Mesothelial cell of epicardium (in vitro differentiated cells): ENCODE measurements around the gene COL10A1. TPM values are rescaled to one million over a fixed set of nuclear protein-coding genes. Genes with fewer than 3 reads are reported as not detected.

Experiments
- DNase-seq, 2 experiments: peaks; one replicate each; pipeline ENCODE4 v3.0.0; 2021; ENCODE audit warnings: low spot score in 2 of 2; ENCODE audit not compliant: unreplicated experiment in 2 of 2
- H3K27ac Mint-ChIP-seq: 2 replicates; pipeline ENCODE4 v1.8.0; 2021; ENCODE audit warnings: mixed read lengths
- H3K27me3 Mint-ChIP-seq: 2 replicates; pipeline ENCODE4 v1.8.0; 2021; ENCODE audit warnings: low read depth, mixed read lengths
- H3K36me3 Mint-ChIP-seq: 2 replicates; pipeline ENCODE4 v1.8.0; 2021; ENCODE audit warnings: mixed read lengths
- H3K4me1 Mint-ChIP-seq: 2 replicates; pipeline ENCODE4 v1.8.0; 2021; ENCODE audit warnings: mixed read lengths
- H3K4me3 Mint-ChIP-seq: 2 replicates; pipeline ENCODE4 v1.8.0; 2021; ENCODE audit warnings: mild to moderate bottlenecking, moderate library complexity, mixed read lengths
- H3K9me3 Mint-ChIP-seq: 2 replicates; pipeline ENCODE4 v1.8.0; 2021; ENCODE audit warnings: mixed read lengths
- total RNA-seq: library from RNA; stranded (reverse); gene quantifications from 3 replicates; pipeline ENCODE4 v1.2.1, GENCODE V29; 2021
- TF ChIP-seq, protein P1 (sequence below): fragments of 200-600 bp; sonication (generic); IDR thresholded peaks from one replicate; pipeline ENCODE4 v1.5.0; 2021; ENCODE audit warnings: antibody characterized with exemption; ENCODE audit not compliant: unreplicated experiment

The COL10A1 gene
- total RNA-seq, 1 donor from 2014 or later, result not detected

DNA sequence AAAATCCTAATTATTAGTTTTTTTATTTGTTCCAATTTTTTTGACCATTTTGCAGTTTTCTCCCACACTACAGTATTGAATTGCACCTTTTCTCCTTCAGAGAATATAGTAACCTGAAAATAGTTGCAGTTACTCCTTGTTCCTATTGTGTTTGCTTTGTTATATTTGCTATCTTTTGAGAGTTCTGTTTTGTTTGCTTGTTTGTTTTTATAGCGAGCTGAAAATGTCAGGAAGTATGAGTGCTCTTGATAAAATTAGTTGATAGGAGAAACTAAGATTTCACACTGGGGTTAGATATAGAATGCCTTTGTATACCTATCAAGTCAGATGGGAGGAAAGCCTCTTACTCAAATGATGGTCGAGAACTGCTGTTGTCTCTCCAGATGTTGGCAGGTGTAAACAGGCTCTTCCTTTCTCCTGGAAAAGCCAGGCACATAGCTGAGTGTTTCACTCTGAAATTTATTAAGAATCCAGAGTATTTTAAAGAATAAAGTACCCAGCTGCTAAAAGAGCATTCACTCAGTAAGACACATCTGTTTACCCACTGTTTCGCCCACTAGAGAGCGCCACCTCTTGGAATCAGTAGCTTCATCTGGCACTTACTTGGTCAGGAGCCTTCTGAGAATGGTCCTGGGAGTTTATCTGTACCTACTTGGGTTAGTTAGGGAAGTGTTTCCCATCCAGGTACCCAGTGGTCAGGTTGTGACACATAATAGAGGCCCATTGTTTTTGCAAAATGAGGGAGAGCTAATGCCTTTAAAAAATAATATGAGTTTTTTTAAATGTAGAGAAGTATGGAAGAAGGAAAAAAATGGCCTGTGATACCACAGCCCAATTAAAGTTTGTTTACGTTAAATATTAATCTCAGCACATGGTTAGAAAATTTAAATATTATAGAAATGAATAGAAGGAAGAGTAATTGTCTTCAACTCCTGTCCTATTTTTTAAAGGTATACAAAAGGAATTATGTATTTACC lies 14.1 kb downstream of the COL10A1 start:
- Mint-ChIP-seq H3K4me3 (no peak overlapping the region), H3K9me3 (no peaks in the 10 kb centered on the region), H3K4me1 (peaks cover 4% of the 10 kb centered on the region), H3K27me3 (no peaks in the 10 kb centered on the region), H3K27ac (no peak overlapping the region), H3K36me3 (peaks cover 28% of the 10 kb centered on the region)
- DNase-seq, result no peak
- TF ChIP-seq, protein P1, sequence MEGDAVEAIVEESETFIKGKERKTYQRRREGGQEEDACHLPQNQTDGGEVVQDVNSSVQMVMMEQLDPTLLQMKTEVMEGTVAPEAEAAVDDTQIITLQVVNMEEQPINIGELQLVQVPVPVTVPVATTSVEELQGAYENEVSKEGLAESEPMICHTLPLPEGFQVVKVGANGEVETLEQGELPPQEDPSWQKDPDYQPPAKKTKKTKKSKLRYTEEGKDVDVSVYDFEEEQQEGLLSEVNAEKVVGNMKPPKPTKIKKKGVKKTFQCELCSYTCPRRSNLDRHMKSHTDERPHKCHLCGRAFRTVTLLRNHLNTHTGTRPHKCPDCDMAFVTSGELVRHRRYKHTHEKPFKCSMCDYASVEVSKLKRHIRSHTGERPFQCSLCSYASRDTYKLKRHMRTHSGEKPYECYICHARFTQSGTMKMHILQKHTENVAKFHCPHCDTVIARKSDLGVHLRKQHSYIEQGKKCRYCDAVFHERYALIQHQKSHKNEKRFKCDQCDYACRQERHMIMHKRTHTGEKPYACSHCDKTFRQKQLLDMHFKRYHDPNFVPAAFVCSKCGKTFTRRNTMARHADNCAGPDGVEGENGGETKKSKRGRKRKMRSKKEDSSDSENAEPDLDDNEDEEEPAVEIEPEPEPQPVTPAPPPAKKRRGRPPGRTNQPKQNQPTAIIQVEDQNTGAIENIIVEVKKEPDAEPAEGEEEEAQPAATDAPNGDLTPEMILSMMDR, result no peak

DNA sequence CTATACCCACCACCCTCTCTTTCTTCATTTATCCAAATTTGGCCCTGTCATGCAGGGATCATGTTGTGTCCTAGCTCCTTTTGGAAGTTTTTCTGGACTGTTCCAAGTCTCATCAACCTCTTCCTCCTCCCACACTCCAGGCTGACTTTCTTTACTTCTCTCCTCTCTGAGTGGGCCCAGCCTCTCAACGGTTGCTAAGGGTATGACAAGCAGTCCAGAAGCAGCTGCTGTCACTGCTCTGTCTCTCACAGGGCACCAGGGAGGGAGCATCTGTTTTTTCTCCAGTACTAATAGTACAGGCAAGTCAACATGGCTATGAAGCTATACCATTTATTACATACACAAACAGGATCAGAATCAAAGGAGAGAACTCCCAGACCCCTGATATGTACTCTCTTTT lies 17.1 kb downstream of the COL10A1 start:
- Mint-ChIP-seq H3K4me3 (no peak overlapping the region), H3K9me3 (no peaks in the 10 kb centered on the region), H3K27ac (peak overlapping the region; percentile 8), H3K4me1 (peaks cover 25% of the 10 kb centered on the region), H3K27me3 (no peaks in the 10 kb centered on the region), H3K36me3 (peaks cover 28% of the 10 kb centered on the region)
- DNase-seq, result no peak
- TF ChIP-seq, protein P1, result no peak

DNA sequence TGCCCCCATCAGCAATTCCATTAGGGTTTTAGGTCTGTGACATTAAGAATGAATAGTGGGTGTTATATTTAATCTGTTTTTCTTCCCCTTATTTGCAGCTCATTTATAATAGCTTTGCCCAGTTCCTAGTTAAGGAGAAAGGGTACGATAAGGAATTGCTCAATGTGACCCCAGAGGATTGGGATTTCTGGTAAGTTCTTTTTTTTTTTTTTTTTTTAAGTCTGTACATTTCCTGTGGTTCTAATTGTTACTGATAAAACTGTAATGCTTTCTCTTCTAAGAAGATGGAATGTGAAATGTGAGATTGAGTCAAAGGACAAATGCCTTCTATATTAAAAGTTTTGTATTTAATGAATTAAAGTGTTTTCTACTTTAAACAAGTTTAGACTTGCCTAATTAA lies 19.8 kb downstream of the COL10A1 start:
- H3K36me3 Mint-ChIP-seq, result peaks cover 20% of the 10 kb centered on the region
- H3K9me3 Mint-ChIP-seq, result no peaks in the 10 kb centered on the region
- H3K4me3 Mint-ChIP-seq, result no peak overlapping the region
- peak overlapping the region; percentile 44 for H3K27ac Mint-ChIP-seq
- TF ChIP-seq, protein P1, result no peak
- peaks cover 43% of the 10 kb centered on the region for H3K4me1 Mint-ChIP-seq
- no peak for DNase-seq
- no peaks in the 10 kb centered on the region for H3K27me3 Mint-ChIP-seq

DNA sequence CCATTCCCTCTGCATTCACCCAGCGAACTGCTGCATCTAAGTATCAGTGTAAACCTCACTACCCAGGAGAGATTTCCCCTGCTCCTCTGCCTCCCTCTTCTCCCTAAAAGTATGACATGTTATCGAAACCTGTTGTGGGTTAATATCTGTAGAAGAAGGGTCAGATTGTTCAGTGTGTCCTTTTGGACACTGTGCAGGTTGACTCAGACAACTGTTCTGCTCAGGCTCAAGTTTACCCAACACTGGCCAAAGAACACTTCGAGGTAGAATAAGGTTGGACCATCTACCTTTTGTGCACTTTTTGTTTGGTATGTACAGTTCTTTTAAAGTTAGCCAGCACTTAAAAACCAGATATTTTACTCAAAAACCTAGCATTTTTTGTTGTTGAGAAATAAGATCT lies 20.7 kb downstream of the COL10A1 start:
- TF ChIP-seq, protein P1, result no peak
- no peak overlapping the region for H3K4me3 Mint-ChIP-seq
- no peaks in the 10 kb centered on the region for H3K27me3 Mint-ChIP-seq
- no peaks in the 10 kb centered on the region for H3K9me3 Mint-ChIP-seq
- H3K36me3 Mint-ChIP-seq, result peaks cover 14% of the 10 kb centered on the region
- H3K27ac Mint-ChIP-seq, result no peak overlapping the region
- peaks cover 43% of the 10 kb centered on the region for H3K4me1 Mint-ChIP-seq
- DNase-seq, result no peak

DNA sequence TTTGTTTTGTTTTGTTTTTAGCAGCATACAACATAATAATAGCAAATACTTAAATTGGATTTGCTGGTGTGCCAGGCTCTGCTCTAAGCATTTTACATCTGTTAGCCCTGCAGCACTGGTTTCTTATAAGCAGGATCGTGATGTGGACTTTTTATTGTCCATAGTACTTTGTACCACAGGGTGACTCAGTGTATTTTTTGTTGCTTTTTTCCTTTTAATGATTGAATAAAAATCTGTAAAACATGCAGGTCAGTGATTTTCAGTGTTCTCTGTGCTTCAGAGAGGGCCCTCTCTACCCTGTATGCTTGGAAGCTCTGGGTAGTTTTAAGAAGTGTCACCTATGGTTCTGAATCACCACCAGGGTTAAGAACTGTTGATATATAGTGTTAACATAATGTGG lies 21.3 kb downstream of the COL10A1 start:
- TF ChIP-seq, protein P1, result no peak
- Mint-ChIP-seq H3K4me3 (no peak overlapping the region), H3K36me3 (peaks cover 13% of the 10 kb centered on the region), H3K27me3 (no peaks in the 10 kb centered on the region), H3K27ac (no peak overlapping the region), H3K4me1 (peaks cover 50% of the 10 kb centered on the region), H3K9me3 (no peaks in the 10 kb centered on the region)
- no peak for DNase-seq
